ENCODE results near the gene CXXC1.

DNA sequence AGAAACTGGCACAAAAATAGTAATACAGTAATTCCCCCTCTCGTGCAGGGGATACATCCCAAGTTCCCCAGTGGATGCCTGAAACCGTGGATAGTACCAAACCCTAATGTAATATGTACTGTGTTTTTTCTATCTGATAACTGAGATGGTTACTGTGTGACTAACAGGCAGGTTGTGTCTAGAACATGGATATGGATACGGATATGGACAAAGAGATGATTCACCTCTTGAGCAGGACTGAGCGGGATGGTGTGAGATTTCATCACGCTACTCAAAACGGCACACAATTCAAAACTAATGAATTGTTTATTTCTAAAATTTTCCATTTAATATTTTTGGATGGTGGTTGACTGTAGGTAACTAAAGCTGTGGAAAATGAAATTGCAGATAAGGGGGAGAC is 9.6 kb downstream of the CXXC1 start:
- TF ChIP-seq, protein P1, sequence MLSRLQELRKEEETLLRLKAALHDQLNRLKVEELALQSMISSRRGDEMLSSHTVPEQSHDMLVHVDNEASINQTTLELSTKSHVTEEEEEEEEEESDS (CRISPR knock-in tag; IDR thresholded peaks at IDR 0.05; ENCODE audit: borderline replicate concordance) = no peak
- no peak for TF ChIP-seq BRCA1 (CRISPR knock-in tag; IDR thresholded peaks at IDR 0.05)
- TF ChIP-seq, protein P2, sequence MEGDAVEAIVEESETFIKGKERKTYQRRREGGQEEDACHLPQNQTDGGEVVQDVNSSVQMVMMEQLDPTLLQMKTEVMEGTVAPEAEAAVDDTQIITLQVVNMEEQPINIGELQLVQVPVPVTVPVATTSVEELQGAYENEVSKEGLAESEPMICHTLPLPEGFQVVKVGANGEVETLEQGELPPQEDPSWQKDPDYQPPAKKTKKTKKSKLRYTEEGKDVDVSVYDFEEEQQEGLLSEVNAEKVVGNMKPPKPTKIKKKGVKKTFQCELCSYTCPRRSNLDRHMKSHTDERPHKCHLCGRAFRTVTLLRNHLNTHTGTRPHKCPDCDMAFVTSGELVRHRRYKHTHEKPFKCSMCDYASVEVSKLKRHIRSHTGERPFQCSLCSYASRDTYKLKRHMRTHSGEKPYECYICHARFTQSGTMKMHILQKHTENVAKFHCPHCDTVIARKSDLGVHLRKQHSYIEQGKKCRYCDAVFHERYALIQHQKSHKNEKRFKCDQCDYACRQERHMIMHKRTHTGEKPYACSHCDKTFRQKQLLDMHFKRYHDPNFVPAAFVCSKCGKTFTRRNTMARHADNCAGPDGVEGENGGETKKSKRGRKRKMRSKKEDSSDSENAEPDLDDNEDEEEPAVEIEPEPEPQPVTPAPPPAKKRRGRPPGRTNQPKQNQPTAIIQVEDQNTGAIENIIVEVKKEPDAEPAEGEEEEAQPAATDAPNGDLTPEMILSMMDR (CRISPR knock-in tag; IDR thresholded peaks at IDR 0.05) = no peak
- TF ChIP-seq, protein P3, sequence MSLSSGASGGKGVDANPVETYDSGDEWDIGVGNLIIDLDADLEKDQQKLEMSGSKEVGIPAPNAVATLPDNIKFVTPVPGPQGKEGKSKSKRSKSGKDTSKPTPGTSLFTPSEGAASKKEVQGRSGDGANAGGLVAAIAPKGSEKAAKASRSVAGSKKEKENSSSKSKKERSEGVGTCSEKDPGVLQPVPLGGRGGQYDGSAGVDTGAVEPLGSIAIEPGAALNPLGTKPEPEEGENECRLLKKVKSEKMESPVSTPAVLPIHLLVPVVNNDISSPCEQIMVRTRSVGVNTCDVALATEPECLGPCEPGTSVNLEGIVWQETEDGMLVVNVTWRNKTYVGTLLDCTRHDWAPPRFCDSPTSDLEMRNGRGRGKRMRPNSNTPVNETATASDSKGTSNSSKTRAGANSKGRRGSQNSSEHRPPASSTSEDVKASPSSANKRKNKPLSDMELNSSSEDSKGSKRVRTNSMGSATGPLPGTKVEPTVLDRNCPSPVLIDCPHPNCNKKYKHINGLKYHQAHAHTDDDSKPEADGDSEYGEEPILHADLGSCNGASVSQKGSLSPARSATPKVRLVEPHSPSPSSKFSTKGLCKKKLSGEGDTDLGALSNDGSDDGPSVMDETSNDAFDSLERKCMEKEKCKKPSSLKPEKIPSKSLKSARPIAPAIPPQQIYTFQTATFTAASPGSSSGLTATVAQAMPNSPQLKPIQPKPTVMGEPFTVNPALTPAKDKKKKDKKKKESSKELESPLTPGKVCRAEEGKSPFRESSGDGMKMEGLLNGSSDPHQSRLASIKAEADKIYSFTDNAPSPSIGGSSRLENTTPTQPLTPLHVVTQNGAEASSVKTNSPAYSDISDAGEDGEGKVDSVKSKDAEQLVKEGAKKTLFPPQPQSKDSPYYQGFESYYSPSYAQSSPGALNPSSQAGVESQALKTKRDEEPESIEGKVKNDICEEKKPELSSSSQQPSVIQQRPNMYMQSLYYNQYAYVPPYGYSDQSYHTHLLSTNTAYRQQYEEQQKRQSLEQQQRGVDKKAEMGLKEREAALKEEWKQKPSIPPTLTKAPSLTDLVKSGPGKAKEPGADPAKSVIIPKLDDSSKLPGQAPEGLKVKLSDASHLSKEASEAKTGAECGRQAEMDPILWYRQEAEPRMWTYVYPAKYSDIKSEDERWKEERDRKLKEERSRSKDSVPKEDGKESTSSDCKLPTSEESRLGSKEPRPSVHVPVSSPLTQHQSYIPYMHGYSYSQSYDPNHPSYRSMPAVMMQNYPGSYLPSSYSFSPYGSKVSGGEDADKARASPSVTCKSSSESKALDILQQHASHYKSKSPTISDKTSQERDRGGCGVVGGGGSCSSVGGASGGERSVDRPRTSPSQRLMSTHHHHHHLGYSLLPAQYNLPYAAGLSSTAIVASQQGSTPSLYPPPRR (CRISPR knock-in tag; IDR thresholded peaks at IDR 0.05; ENCODE audit: borderline replicate concordance) = no peak
- TF ChIP-seq, protein P4, sequence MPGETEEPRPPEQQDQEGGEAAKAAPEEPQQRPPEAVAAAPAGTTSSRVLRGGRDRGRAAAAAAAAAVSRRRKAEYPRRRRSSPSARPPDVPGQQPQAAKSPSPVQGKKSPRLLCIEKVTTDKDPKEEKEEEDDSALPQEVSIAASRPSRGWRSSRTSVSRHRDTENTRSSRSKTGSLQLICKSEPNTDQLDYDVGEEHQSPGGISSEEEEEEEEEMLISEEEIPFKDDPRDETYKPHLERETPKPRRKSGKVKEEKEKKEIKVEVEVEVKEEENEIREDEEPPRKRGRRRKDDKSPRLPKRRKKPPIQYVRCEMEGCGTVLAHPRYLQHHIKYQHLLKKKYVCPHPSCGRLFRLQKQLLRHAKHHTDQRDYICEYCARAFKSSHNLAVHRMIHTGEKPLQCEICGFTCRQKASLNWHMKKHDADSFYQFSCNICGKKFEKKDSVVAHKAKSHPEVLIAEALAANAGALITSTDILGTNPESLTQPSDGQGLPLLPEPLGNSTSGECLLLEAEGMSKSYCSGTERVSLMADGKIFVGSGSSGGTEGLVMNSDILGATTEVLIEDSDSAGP (CRISPR knock-in tag; IDR thresholded peaks at IDR 0.05; ENCODE audit: borderline replicate concordance) = no peak
- TF ChIP-seq XRCC5 (optimal IDR thresholded peaks at IDR 0.05; ENCODE audit: low read length) = no peak
